ENCODE measurements around the gene SLC16A9.

SLC16A9 gene

GRCh38 chr10:59695637-59696036 is 14.0 kb downstream of the SLC16A9 start:
- TF ChIP-seq TEAD4 (IDR thresholded peaks at IDR 0.05), result no peak
- TF ChIP-seq, protein P1, sequence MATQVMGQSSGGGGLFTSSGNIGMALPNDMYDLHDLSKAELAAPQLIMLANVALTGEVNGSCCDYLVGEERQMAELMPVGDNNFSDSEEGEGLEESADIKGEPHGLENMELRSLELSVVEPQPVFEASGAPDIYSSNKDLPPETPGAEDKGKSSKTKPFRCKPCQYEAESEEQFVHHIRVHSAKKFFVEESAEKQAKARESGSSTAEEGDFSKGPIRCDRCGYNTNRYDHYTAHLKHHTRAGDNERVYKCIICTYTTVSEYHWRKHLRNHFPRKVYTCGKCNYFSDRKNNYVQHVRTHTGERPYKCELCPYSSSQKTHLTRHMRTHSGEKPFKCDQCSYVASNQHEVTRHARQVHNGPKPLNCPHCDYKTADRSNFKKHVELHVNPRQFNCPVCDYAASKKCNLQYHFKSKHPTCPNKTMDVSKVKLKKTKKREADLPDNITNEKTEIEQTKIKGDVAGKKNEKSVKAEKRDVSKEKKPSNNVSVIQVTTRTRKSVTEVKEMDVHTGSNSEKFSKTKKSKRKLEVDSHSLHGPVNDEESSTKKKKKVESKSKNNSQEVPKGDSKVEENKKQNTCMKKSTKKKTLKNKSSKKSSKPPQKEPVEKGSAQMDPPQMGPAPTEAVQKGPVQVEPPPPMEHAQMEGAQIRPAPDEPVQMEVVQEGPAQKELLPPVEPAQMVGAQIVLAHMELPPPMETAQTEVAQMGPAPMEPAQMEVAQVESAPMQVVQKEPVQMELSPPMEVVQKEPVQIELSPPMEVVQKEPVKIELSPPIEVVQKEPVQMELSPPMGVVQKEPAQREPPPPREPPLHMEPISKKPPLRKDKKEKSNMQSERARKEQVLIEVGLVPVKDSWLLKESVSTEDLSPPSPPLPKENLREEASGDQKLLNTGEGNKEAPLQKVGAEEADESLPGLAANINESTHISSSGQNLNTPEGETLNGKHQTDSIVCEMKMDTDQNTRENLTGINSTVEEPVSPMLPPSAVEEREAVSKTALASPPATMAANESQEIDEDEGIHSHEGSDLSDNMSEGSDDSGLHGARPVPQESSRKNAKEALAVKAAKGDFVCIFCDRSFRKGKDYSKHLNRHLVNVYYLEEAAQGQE (IDR thresholded peaks at IDR 0.05; ENCODE audit: low read depth), result no peak
- TF ChIP-seq RAD21 (IDR thresholded peaks at IDR 0.05; ENCODE audit: low read depth), result no peak
- TF ChIP-seq CEBPB (IDR thresholded peaks at IDR 0.05), result no peak
- TF ChIP-seq, protein P2, sequence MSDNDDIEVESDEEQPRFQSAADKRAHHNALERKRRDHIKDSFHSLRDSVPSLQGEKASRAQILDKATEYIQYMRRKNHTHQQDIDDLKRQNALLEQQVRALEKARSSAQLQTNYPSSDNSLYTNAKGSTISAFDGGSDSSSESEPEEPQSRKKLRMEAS (IDR thresholded peaks at IDR 0.05), result no peak
- TF ChIP-seq FOXM1 (IDR thresholded peaks at IDR 0.05; ENCODE audit: borderline replicate concordance, low read depth), result no peak
- no peak for TF ChIP-seq NFIC (IDR thresholded peaks at IDR 0.05)
- no peak for TF ChIP-seq EGR1 (IDR thresholded peaks at IDR 0.05)
- TF ChIP-seq EP300 (IDR thresholded peaks at IDR 0.05; ENCODE audit: borderline replicate concordance), result no peak
- no peak for TF ChIP-seq CREB1 (IDR thresholded peaks at IDR 0.05; ENCODE audit: low read depth)
- TF ChIP-seq TAF1 (IDR thresholded peaks at IDR 0.05; ENCODE audit: low read depth), result no peak
- TF ChIP-seq, protein P3, sequence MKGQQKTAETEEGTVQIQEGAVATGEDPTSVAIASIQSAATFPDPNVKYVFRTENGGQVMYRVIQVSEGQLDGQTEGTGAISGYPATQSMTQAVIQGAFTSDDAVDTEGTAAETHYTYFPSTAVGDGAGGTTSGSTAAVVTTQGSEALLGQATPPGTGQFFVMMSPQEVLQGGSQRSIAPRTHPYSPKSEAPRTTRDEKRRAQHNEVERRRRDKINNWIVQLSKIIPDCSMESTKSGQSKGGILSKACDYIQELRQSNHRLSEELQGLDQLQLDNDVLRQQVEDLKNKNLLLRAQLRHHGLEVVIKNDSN (IDR thresholded peaks at IDR 0.05), result no peak
- no peak for TF ChIP-seq TCF12 (IDR thresholded peaks at IDR 0.05; ENCODE audit: low read depth)
- no peak for TF ChIP-seq ZBTB7A (IDR thresholded peaks at IDR 0.05; ENCODE audit: low read depth)
- no peak for TF ChIP-seq YY1 (IDR thresholded peaks at IDR 0.05; ENCODE audit: low read depth)

DNA sequence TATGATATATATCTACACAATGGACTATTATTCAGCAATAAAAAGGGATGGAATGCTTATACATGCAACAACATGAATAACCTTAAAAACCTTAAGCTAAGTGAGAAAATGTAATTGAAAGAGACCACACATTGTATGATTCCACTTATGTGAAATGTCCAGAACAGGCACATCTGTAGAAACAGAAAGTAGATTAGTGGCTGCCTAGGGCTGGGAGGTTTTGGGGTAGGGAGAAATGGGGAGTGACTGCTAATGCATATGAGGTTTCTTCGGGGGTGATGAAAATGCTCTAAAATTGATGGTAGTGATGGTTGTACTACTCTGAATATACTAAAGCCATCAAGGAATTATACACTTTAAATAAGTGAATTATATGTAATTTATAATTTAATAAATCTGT is 14.7 kb downstream of the SLC16A9 start:
- TF ChIP-seq, protein P2 (IDR thresholded peaks at IDR 0.05), result no peak

DNA sequence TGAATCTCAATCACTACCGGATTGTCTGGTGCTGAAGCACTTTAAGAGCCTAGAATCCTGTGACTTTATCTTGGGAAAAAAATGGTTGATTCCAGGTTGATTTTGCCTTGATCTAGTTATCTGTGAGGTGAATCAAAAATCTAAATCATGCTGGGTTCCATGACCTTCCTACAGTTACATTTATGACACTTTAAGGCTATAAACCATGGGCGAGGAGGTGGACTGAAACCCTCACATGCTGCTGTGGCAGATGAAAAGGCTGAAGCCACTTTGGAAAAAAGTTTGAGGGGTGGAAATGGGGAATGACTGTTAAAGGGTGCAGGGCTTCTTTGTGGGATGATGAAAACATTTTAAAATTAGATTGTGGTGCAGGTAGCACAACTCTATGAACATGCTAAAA is 17.5 kb downstream of the SLC16A9 start:
- no peak for TF ChIP-seq RAD21 (IDR thresholded peaks at IDR 0.05; ENCODE audit: low read depth)
- TF ChIP-seq ZBTB7A (IDR thresholded peaks at IDR 0.05; ENCODE audit: low read depth), result no peak
- TF ChIP-seq, protein P1 (IDR thresholded peaks at IDR 0.05; ENCODE audit: low read depth), result no peak
- no peak for TF ChIP-seq EP300 (IDR thresholded peaks at IDR 0.05; ENCODE audit: borderline replicate concordance)
- TF ChIP-seq TAF1 (IDR thresholded peaks at IDR 0.05; ENCODE audit: low read depth), result no peak
- TF ChIP-seq NFIC (IDR thresholded peaks at IDR 0.05), result no peak
- TF ChIP-seq CEBPB (IDR thresholded peaks at IDR 0.05), result no peak
- TF ChIP-seq CREB1 (IDR thresholded peaks at IDR 0.05; ENCODE audit: low read depth), result no peak
- no peak for TF ChIP-seq TEAD4 (IDR thresholded peaks at IDR 0.05)
- TF ChIP-seq YY1 (IDR thresholded peaks at IDR 0.05; ENCODE audit: low read depth), result no peak

- TF ChIP-seq TEAD4 (IDR thresholded peaks at IDR 0.05) (no peak), EGR1 (IDR thresholded peaks at IDR 0.05) (no peak), FOXM1 (IDR thresholded peaks at IDR 0.05; ENCODE audit: borderline replicate concordance, low read depth) (no peak), RAD21 (IDR thresholded peaks at IDR 0.05; ENCODE audit: low read depth) (no peak), TAF1 (IDR thresholded peaks at IDR 0.05; ENCODE audit: low read depth) (no peak), ZBTB7A (IDR thresholded peaks at IDR 0.05; ENCODE audit: low read depth) (no peak), NFIC (IDR thresholded peaks at IDR 0.05) (no peak), TCF12 (IDR thresholded peaks at IDR 0.05; ENCODE audit: low read depth) (no peak), CEBPB (IDR thresholded peaks at IDR 0.05) (no peak), CREB1 (IDR thresholded peaks at IDR 0.05; ENCODE audit: low read depth) (no peak), EP300 (IDR thresholded peaks at IDR 0.05; ENCODE audit: borderline replicate concordance) (no peak), YY1 (IDR thresholded peaks at IDR 0.05; ENCODE audit: low read depth) (no peak)
- TF ChIP-seq, protein P3 (IDR thresholded peaks at IDR 0.05), result no peak
- TF ChIP-seq, protein P1 (IDR thresholded peaks at IDR 0.05; ENCODE audit: low read depth), result no peak
- TF ChIP-seq, protein P2 (IDR thresholded peaks at IDR 0.05), result no peak
Observed at GRCh38 chr10:59688921-59689351, 20.7 kb downstream of the SLC16A9 start.

All from Ishikawa (cell line).